HG03442 (cell line): ENCODE measurements around the gene RPL22L1.
"Not testable (repeated sequence)": the region's sequence is repeated elsewhere in the genome, so short reads cannot be mapped to it uniquely, and the experiment has no call there.

Experiments used
- ATAC-seq: cut with Tn5 transposase; IDR thresholded peaks from one replicate; pipeline ENCODE4 v1.9.1; 2021; ENCODE audit warnings: mild to moderate bottlenecking, moderate library complexity; ENCODE audit not compliant: unreplicated experiment

Gene RPL22L1

DNA sequence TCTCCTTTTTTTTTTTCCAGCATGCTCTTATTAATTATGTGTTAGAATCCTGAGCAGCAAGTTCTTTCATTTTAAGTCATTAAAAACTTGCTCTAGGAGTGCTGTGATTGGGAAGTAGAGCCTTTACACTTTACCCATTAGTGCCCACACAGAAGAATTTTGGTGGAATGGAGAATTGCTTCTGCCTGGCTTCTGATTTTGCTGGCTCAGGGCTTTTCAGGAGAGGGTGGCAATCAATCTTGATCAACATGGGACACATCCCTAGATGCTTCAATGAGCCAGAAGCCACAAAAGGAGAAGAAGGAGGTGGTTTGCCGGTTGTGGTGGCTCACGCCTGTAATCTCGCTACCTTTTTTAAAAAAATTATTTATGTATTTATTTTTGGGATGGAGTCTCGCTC, 39.4 kb downstream of the RPL22L1 start:
- ATAC-seq, result no peak

DNA sequence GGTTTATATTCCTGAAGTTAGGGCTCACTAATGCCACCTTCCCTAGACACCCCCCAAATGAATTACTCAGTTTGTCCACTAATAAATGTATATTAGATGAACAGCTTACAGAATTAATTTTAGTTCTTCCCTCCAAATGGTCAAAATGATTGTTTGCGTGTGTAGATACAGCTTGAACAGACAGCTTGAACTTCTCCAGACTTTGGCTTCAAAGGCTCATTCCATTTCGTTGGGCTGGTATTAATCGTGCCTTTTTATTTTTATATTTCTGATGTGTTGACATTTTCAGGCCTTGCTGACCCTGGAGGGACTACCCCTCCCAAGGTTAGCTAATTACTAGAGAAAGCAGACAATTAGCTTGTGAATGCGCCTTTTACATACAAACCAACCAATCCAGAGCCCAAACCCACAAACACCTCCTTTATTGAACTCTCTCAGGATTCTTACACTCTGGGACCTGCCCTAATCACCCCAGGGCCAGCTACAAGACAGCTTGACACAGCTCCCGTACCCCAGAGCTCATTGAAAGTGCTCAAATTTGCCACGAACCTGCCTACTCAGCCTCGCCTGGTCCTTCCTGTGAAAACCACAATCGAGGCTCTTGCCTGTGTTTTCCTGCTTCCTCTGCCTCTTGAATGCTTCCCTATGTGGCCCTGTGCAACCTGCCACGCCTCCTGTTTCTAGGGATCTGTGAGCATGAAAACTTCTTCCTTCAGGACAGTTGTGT, 40.3 kb downstream of the RPL22L1 start:
- no peak for ATAC-seq

- no peak for ATAC-seq
These were observed 43.9 kb downstream of the RPL22L1 start for GRCh38 chr3:170826047-170826446.

- not testable (repeated sequence) for ATAC-seq
These were observed 46.4 kb downstream of the RPL22L1 start for GRCh38 chr3:170823562-170823961.

GRCh38 chr3:170818325-170818724, 51.7 kb downstream of the RPL22L1 start:
- not testable (repeated sequence) for ATAC-seq

GRCh38 chr3:170817471-170817870, 52.5 kb downstream of the RPL22L1 start:
- not testable (repeated sequence) for ATAC-seq

DNA sequence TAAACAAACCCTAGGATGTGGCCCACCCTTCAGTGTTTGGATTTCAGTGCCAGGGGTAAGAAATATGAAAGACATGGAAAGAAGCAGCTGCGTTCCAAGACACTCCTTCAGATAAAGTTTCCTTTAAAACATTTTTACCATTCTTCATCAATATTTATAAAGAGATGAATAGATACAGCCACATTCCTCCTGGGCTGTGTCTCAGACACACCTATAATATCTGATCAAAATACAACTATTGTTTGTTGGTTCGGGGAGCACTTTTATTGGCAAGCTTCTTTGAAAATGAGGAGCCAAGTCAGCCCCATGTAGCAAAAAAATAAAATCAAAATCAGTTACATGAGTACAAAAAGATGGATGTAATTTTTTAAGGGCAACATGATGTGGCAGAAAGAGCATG, 53.2 kb downstream of the RPL22L1 start:
- no peak for ATAC-seq

DNA sequence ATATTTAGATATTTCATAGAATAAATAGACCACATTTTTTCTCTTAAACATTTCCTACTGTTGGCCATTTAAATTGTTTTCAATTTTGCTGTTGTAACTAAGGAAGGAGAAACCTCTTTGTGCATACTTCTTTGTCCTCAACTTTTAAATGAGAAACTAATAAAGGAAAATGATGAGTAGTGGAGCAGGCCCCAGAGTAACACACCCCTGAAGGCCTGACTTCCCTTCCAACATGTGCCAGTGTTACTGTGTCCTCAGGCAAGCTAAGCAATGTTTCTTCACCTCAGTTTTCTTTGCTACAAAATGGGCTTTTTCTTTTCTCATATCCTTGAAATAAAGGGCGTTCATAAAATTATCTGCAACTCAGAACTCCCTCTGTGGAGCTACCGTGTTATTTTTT, 53.7 kb downstream of the RPL22L1 start:
- no peak for ATAC-seq

DNA sequence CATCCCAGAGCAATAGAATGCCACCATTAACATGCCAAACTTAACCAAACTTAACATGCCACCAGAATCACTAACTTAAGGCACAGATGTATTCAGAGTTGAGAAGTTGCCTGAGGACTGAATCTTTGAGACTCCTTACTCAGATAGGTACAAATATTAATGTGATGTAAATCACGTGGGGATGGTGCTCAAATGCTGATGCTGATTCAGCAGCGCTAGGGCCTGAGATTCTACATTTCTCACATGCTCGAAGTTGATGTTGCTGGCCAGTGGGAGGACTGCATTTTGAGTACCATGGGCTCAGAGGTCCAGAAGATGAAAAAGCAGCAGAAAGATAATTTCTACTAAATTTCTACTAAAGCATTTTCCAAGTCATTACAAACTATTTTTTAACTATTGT, 54.1 kb downstream of the RPL22L1 start:
- ATAC-seq, result no peak

DNA sequence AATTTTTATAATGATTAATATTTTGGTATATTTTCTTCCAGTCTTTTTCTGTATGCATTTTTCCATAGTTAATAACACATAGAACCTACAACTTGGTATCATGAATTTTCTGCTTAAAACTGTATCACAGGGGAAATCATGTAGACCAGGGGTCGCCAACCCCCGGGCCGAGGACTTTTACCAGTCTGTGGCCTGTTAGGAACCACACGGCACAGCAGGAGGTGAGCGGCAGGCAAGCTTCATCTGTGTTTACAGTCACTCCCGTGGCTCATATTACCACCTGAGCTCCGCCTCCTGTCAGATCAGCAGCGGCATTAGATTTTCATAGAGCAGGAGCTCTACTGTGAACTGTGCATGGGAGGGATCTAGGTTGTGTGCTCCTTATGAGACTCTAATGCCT, 54.7 kb downstream of the RPL22L1 start:
- no peak for ATAC-seq
